Mucosa of rectum (tissue), 2 donors: Measurements from ENCODE around the gene CERK.

Source experiments
- H3K27ac ChIP-seq, 2 donors: one replicate each; pipeline ENCODE4 v1.7.0; 2013; ENCODE audit warnings: inconsistent platforms in 2 of 2, low read depth in 2 of 2, low read length in 2 of 2
- H3K27me3 ChIP-seq, 2 donors: one replicate each; pipeline ENCODE4 v1.7.0; 2013; ENCODE audit warnings: low read length in 2 of 2; ENCODE audit not compliant: control insufficient read depth in 2 of 2, insufficient read depth in 2 of 2
- H3K36me3 ChIP-seq, 2 donors: one replicate each; pipeline ENCODE4 v1.7.0; 2013; ENCODE audit warnings: low read length in 2 of 2; ENCODE audit not compliant: control insufficient read depth in 2 of 2, insufficient read depth in 2 of 2
- H3K4me1 ChIP-seq, 2 donors: one replicate each; pipeline ENCODE4 v1.7.0; 2013; ENCODE audit warnings: low read length in 2 of 2, mild to moderate bottlenecking in 1 of 2; ENCODE audit not compliant: control insufficient read depth in 2 of 2, insufficient read depth in 2 of 2
- H3K4me3 ChIP-seq, 2 donors: one replicate each; pipeline ENCODE4 v1.7.0; 2013; ENCODE audit warnings: low read length in 2 of 2
- H3K9ac ChIP-seq, 2 donors: one replicate each; pipeline ENCODE4 v1.7.0; 2013; ENCODE audit warnings: low read length in 2 of 2, low read depth in 1 of 2, mild to moderate bottlenecking in 1 of 2
- H3K9me3 ChIP-seq, 2 donors: one replicate each; pipeline ENCODE4 v1.7.0; 2013; ENCODE audit warnings: low read length in 2 of 2; ENCODE audit not compliant: control insufficient read depth in 2 of 2
- donor health status: healthy.
- donor health status: Normal muscosa, but diverticular disease.

CERK gene

DNA sequence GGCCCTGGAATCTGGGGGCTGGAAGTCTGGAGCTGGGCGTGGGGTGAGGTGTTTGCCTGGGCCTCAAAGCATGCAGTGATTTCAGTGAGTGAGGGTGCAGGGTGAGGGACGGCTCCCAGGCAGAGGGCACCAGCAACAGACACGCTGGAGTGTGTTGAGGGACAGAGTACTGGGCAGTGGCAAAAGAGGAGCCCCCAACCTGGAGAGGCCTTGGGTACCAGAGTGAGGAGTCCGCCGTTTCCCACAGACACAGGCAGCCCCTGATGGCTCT, 12.4 kb upstream of the CERK start:
- peaks cover 44 to 46% of the 10 kb centered on the region in 2 donors for H3K4me1 ChIP-seq

DNA sequence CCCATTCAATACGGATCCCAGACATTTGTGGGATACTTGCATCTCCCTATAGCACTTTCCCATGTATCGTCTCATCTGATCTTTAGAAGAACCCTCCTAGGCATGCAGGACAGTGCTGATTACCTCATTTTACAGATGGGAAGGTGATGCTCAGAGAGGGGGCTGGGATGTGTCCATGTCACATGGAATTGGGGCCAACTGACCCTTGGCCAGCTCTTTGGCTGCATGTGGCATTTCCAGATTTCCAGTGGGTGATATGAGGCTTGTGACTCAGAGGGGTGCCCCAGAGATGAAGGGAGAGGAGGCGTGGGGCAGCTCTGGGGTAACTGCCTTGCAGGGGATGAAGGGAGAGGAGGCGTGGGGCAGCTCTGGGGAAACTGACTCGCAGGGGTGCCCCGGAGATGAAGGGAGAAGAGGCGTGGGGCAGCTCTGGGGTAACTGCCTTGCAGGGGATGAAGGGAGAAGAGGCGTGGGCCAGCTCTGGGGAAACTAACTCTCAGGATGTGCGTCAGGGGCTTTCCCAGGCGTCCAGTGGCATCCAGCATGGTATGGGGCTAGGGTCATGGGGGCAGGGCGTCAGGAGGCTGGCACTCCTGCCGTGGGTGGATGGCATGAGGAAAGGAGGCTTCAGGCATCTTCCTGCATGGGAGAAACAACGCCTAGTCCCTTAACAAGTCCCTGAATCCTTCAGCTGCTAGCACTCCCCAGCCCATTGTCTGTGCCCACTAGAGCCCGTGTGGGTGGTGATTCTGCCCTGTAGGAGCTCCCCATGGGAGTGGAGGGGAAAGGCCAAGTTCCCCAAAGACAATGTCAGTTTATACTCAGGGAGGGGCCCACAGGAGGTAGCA, 11.9 kb upstream of the CERK start:
- H3K27ac ChIP-seq = peak overlapping the region; percentile 49 to 79
- H3K9ac ChIP-seq = peak overlapping the region; percentile 41 to 57
- peak overlapping the region in 1 of 2 donors; percentile 31 for H3K4me3 ChIP-seq
- H3K9me3 ChIP-seq = no peaks in the 10 kb centered on the region
- H3K4me1 ChIP-seq = peaks cover 43% of the 10 kb centered on the region in 2 donors
- no peaks in the 10 kb centered on the region for H3K36me3 ChIP-seq
- no peaks in the 10 kb centered on the region for H3K27me3 ChIP-seq

More for the DNA sequence above, 12.4 kb upstream of the CERK start:
- Histone ChIP-seq H3K36me3 (no peaks in the 10 kb centered on the region), H3K9me3 (no peaks in the 10 kb centered on the region), H3K9ac (peak overlapping the region in 1 of 2 donors; percentile 57), H3K27ac (peak overlapping the region; percentile 49 to 79), H3K27me3 (no peaks in the 10 kb centered on the region), H3K4me3 (no peak overlapping the region)

DNA sequence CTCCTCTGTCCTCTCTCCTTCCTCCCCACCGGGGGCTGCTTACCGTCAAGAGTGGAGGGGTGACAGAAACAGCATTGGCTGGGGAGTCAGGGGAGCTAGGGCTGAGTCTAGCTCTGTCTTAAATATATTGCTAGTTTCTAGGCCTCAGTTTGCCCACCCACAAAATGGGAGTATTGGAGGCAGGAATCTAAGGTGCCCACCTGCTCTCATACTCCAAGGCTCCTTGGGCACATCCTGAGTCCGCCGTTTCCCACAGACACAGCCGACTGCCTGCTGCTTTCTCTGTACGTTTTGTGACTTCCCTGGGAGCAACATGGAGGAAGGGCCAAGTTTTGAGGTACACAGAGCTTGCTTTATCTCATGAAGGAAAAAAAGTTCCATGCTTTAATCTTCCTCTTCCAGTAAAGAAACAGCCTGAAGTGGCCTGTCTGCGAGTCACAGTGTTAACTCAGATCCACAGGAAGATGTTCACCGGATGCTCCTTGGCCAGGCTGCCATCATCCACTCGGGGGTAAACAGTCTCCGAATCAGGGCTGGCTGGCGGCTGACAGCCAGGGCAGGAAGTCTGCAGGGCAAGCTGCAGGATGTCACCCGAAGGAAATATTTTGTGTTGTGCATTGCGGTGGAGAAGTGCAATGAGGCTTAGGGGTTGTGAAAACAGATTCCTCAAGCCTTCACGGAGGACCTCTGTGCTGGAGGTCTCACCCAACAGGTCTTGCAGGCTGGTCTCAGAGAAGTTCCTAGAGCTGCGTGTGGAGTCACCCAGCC, 11.0 kb upstream of the CERK start:
- Histone ChIP-seq H3K9ac (peak overlapping the region in 1 of 2 donors; percentile 41), H3K27ac (peak overlapping the region in 1 of 2 donors; percentile 52), H3K4me3 (peak overlapping the region in 1 of 2 donors; percentile 31), H3K27me3 (no peaks in the 10 kb centered on the region), H3K9me3 (no peaks in the 10 kb centered on the region), H3K4me1 (peaks cover 35 to 39% of the 10 kb centered on the region in 2 donors), H3K36me3 (no peaks in the 10 kb centered on the region)

DNA sequence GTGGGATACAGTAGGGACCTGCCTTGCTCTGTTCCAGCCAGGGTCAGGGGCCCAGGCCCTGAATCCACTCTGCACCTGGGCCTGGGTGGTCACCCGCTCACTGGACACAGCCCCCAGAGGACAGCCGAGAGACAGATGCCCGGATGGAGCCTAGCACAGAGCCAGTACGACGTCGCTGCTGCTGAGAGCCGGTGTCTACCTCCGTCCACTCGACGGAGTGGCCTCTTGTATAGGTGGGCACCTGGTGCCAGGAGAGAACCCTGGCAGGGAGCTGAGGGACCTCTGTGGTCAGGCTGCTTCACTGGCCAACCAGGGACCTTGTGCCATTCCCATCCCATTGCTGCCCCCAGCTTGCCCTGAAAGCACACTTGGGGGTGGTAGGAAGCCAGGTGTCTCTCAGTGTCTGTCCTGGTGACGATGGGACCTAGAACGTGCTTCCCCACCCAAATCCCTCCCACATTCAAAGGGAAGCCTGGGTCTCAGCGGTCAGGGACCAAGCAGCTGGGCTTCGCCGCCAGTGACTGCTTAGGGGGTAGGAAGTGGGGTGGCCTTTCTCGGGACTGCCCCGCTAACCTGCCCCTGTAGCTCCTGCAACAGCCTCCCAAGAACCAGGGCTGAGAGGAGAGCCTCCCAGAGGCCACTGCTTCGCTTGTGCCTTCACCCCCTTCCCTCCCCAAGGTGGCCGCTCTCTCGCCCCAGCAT, 10.3 kb upstream of the CERK start:
- H3K27me3 ChIP-seq = no peaks in the 10 kb centered on the region
- no peaks in the 10 kb centered on the region for H3K9me3 ChIP-seq
- no peak overlapping the region for H3K9ac ChIP-seq
- H3K36me3 ChIP-seq = no peaks in the 10 kb centered on the region
- H3K27ac ChIP-seq = peak overlapping the region in 1 of 2 donors; percentile 52
- H3K4me3 ChIP-seq = no peak overlapping the region
- H3K4me1 ChIP-seq = peaks cover 28 to 32% of the 10 kb centered on the region in 2 donors

DNA sequence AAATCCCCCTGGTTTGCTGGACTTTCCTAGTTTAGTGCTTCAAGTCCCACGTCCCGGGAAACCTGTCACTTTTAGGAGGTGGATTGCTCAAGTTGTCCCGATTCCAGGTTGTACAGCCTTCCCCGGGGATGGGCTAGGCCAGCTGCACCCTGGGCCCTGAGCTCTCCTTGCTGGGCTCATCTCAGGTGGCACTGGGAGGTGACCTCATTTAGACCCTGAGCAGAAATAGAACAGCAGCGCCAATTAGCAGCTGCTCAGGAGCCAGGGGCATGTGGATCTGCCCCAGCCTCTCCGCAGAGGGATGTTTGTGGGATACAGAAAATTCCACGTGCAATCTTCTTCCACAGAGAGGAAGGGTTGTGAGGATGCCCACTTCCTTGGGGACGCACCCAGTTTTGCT, 9.6 kb upstream of the CERK start:
- Histone ChIP-seq H3K27me3 (no peaks in the 10 kb centered on the region), H3K9me3 (no peaks in the 10 kb centered on the region), H3K27ac (no peak overlapping the region), H3K4me1 (peaks cover 29 to 33% of the 10 kb centered on the region in 2 donors), H3K4me3 (no peak overlapping the region), H3K9ac (no peak overlapping the region), H3K36me3 (no peaks in the 10 kb centered on the region)

GRCh38 chr22:46746620-46747019, 8.6 kb upstream of the CERK start:
- peaks cover 36 to 40% of the 10 kb centered on the region in 2 donors for H3K4me1 ChIP-seq

DNA sequence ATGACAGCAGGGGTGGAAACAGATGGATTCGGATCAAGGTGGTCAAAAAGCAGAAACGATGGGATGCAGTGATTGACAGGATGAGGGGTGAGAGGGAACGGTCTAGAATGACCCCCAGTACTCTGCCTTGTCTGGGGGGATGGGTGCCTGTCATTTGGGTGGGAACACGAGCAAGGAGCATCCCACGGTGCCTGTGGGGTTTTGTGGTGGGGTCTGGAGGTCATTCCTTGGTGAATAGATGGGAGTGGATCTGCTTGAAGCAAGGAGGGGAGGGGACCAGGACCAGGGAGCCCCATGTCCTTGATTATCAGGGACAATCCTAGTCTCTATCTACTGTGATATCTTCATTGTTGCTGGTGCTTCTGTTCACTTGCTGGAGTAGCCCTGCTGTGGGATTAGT, 8.1 kb upstream of the CERK start:
- H3K27me3 ChIP-seq = no peaks in the 10 kb centered on the region
- H3K9me3 ChIP-seq = no peaks in the 10 kb centered on the region
- H3K4me1 ChIP-seq = peaks cover 36 to 37% of the 10 kb centered on the region in 2 donors
- H3K27ac ChIP-seq = no peak overlapping the region
- H3K4me3 ChIP-seq = no peak overlapping the region
- no peak overlapping the region for H3K9ac ChIP-seq
- H3K36me3 ChIP-seq = no peaks in the 10 kb centered on the region

More at GRCh38 chr22:46746620-46747019, 8.6 kb upstream of the CERK start:
- Histone ChIP-seq H3K4me3 (no peak overlapping the region), H3K27me3 (no peaks in the 10 kb centered on the region), H3K9ac (no peak overlapping the region), H3K36me3 (no peaks in the 10 kb centered on the region), H3K27ac (no peak overlapping the region), H3K9me3 (no peaks in the 10 kb centered on the region)

GRCh38 chr22:46744581-46744980, 6.5 kb upstream of the CERK start:
- Histone ChIP-seq H3K9me3 (no peaks in the 10 kb centered on the region), H3K36me3 (no peaks in the 10 kb centered on the region), H3K4me3 (no peak overlapping the region), H3K27ac (peak overlapping the region; percentile 39 to 64), H3K4me1 (peaks cover 29 to 37% of the 10 kb centered on the region in 2 donors), H3K27me3 (no peaks in the 10 kb centered on the region), H3K9ac (no peak overlapping the region)

DNA sequence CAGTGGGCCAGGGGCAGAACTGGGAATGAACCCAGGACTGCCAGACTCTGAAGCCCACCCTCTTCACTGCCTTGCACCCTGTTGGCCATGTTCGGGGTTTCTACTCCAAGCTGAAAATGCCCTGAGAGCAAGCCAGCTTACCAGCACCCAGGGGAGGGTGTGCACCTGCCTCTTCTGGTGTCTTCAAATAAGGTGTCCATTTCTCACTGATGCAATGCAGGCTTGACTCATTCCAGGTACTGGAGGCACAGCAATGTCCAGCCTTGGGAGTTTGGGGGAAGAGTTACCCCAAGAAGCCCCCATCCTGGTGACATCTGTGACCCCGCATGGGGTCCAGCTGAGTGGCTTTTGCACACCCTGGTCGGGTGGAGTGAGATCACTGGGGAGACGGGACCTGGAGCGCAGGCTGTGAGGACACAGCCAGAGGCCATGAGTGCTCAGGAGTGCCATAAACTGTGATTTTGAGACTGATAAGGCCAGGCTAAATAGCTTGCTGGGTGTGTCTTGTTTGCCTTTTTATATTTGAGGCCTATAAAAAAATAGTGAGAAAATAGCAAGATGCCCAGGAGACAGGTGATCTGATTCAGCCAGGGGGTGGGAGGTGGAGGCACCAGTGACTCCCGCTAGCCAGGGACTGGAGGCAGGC, 4.6 kb upstream of the CERK start:
- peak overlapping the region in 1 of 2 donors; percentile 20 for H3K4me3 ChIP-seq
- no peaks in the 10 kb centered on the region for H3K9me3 ChIP-seq
- H3K9ac ChIP-seq = peak overlapping the region; percentile 28 to 38
- H3K36me3 ChIP-seq = no peaks in the 10 kb centered on the region
- H3K27ac ChIP-seq = peak overlapping the region; percentile 81 to 85
- H3K4me1 ChIP-seq = peaks cover 37 to 46% of the 10 kb centered on the region in 2 donors
- no peaks in the 10 kb centered on the region for H3K27me3 ChIP-seq
